Measurements from ENCODE around the gene EMP1. TPM values are rescaled to one million over a fixed set of nuclear protein-coding genes. Genes with fewer than 3 reads are reported as not detected.

EMP1 gene
- total and polyA plus RNA-seq, 2 donors (not counting 1 experiment from before 2014, with no cell fraction given) = 53.5 to 437 TPM

- Histone ChIP-seq H2AFZ (ENCODE audit: low read length) (no peak overlapping the region), H3K27me3 (ENCODE audit: control insufficient read depth, insufficient read depth, low read length) (no peaks in the 10 kb centered on the region), H3K9me3 (ENCODE audit: control insufficient read depth, insufficient read depth, low read depth, low read length) (no peaks in the 10 kb centered on the region), H3K9ac (ENCODE audit: insufficient read depth, low read length) (no peak overlapping the region), H3K4me1 (ENCODE audit: control insufficient read depth, extremely low read depth, insufficient read depth, low read length) (peaks cover 15% of the 10 kb centered on the region), H3K79me2 (ENCODE audit: control insufficient read depth, insufficient read depth, low read length) (no peaks in the 10 kb centered on the region), H3K4me2 (ENCODE audit: extremely low read depth, insufficient read depth, low read length) (no peak overlapping the region), H3K36me3 (ENCODE audit: control insufficient read depth, insufficient read depth, low read length) (no peaks in the 10 kb centered on the region), H3K27ac (ENCODE audit: insufficient read depth, low read length) (no peak overlapping the region), H3K4me3 (replicated peaks in 1 of 4; ENCODE audit: control extremely low read depth in 1 of 4, insufficient read depth in 1 of 4, low read depth in 3 of 4, low read length in 4 of 4) (no peak overlapping the region), H4K20me1 (ENCODE audit: control insufficient read depth, extremely low read depth, insufficient read depth, low read length) (no peaks in the 10 kb centered on the region)
- DNase-seq (ENCODE audit: low read depth in 2 of 2) = no peak
- no peak for TF ChIP-seq CTCF (conservative IDR thresholded peaks at IDR 0.05 in 1 of 2, IDR thresholded peaks at IDR 0.05 in 1 of 2; ENCODE audit: low read depth in 1 of 2, low read length in 2 of 2)
- TF ChIP-seq EZH2 (IDR thresholded peaks at IDR 0.05; ENCODE audit: low read length, missing control alignments) = no peak
These were observed 12.9 kb upstream of the EMP1 start for GRCh38 chr12:13183620-13184019.

GRCh38 chr12:13186302-13186701, 10.2 kb upstream of the EMP1 start:
- Histone ChIP-seq H3K27me3 (ENCODE audit: control insufficient read depth, insufficient read depth, low read length) (no peaks in the 10 kb centered on the region), H4K20me1 (ENCODE audit: control insufficient read depth, extremely low read depth, insufficient read depth, low read length) (no peaks in the 10 kb centered on the region), H3K27ac (ENCODE audit: insufficient read depth, low read length) (no peak overlapping the region), H3K36me3 (ENCODE audit: control insufficient read depth, insufficient read depth, low read length) (no peaks in the 10 kb centered on the region), H3K4me1 (ENCODE audit: control insufficient read depth, extremely low read depth, insufficient read depth, low read length) (peaks cover 8% of the 10 kb centered on the region), H3K9ac (ENCODE audit: insufficient read depth, low read length) (no peak overlapping the region), H3K4me3 (replicated peaks in 1 of 4; ENCODE audit: control extremely low read depth in 1 of 4, insufficient read depth in 1 of 4, low read depth in 3 of 4, low read length in 4 of 4) (no peak overlapping the region), H2AFZ (ENCODE audit: low read length) (no peak overlapping the region), H3K4me2 (ENCODE audit: extremely low read depth, insufficient read depth, low read length) (no peak overlapping the region), H3K9me3 (ENCODE audit: control insufficient read depth, insufficient read depth, low read depth, low read length) (no peaks in the 10 kb centered on the region), H3K79me2 (ENCODE audit: control insufficient read depth, insufficient read depth, low read length) (no peaks in the 10 kb centered on the region)
- TF ChIP-seq CTCF (conservative IDR thresholded peaks at IDR 0.05 in 1 of 2, IDR thresholded peaks at IDR 0.05 in 1 of 2; ENCODE audit: low read depth in 1 of 2, low read length in 2 of 2) (no peak), EZH2 (IDR thresholded peaks at IDR 0.05; ENCODE audit: low read length, missing control alignments) (no peak)
- DNase-seq (ENCODE audit: low read depth in 2 of 2) = no peak

DNA sequence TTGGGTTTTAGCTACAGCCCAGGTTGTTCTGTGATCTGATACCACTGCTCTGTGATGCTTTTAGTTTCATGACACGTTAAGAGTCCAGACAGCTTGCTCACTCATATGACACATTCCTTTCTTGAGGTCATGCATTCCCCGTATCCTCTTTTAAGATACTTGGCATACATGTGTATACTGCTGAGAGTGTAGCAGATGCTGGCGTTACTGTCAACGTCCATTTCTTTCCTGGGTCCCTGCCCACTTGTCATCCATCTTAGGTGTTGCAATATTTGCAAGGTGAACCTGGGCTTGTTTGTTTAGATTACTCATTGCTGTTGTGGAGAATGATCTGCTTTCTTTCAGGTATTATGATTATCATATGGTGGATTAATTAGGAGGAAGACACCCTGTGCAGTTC, 9.1 kb upstream of the EMP1 start:
- no peak overlapping the region for H3K27ac ChIP-seq (ENCODE audit: insufficient read depth, low read length)

More for the DNA sequence above, 9.1 kb upstream of the EMP1 start:
- no peak overlapping the region for H2AFZ ChIP-seq (ENCODE audit: low read length)
- no peak overlapping the region for H3K4me2 ChIP-seq (ENCODE audit: extremely low read depth, insufficient read depth, low read length)
- no peaks in the 10 kb centered on the region for H3K79me2 ChIP-seq (ENCODE audit: control insufficient read depth, insufficient read depth, low read length)
- H3K4me3 ChIP-seq (replicated peaks in 1 of 4; ENCODE audit: control extremely low read depth in 1 of 4, insufficient read depth in 1 of 4, low read depth in 3 of 4, low read length in 4 of 4) = no peak overlapping the region
- H3K4me1 ChIP-seq (ENCODE audit: control insufficient read depth, extremely low read depth, insufficient read depth, low read length) = peaks cover 8% of the 10 kb centered on the region
- H3K27me3 ChIP-seq (ENCODE audit: control insufficient read depth, insufficient read depth, low read length) = no peaks in the 10 kb centered on the region
- DNase-seq (ENCODE audit: low read depth in 2 of 2) = peak in 1 of 2 donors; percentile 85
- no peaks in the 10 kb centered on the region for H3K9me3 ChIP-seq (ENCODE audit: control insufficient read depth, insufficient read depth, low read depth, low read length)
- H3K36me3 ChIP-seq (ENCODE audit: control insufficient read depth, insufficient read depth, low read length) = no peaks in the 10 kb centered on the region
- no peaks in the 10 kb centered on the region for H4K20me1 ChIP-seq (ENCODE audit: control insufficient read depth, extremely low read depth, insufficient read depth, low read length)
- no peak overlapping the region for H3K9ac ChIP-seq (ENCODE audit: insufficient read depth, low read length)
- TF ChIP-seq EZH2 (IDR thresholded peaks at IDR 0.05; ENCODE audit: low read length, missing control alignments) = no peak
- TF ChIP-seq CTCF (conservative IDR thresholded peaks at IDR 0.05 in 1 of 2, IDR thresholded peaks at IDR 0.05 in 1 of 2; ENCODE audit: low read depth in 1 of 2, low read length in 2 of 2) = no peak
